Gastrocnemius medialis (tissue), 4 donors: ENCODE data around the gene ENKUR. TPM values are rescaled to one million over a fixed set of nuclear protein-coding genes. Genes with fewer than 3 reads are reported as not detected.

Source experiments
- ATAC-seq, 2 donors: fragments of 150-250 bp; one replicate each; pipeline ENCODE4 v1.9.1; 2016
- DNase-seq, 2 donors: peaks; one replicate each; pipeline ENCODE4 v3.0.0-alpha.2; 2019
- H3K27ac ChIP-seq, 4 donors: fragments of 200-600 bp; sonication (generic); 1 replicate in 1 of 4; 2 replicates in 3 of 4; pipeline ENCODE4 v1.5.1; 2016 to 2018; ENCODE audit warnings: mild to moderate bottlenecking in 2 of 4, moderate library complexity in 1 of 4
- H3K27me3 ChIP-seq, 3 donors: fragments of 200-600 bp; sonication (generic) in 2 of 3; 1 replicate in 1 of 3; 2 replicates in 2 of 3; pipeline versions ENCODE4 v1.5.1 to v1.6.0; 2016 to 2019; ENCODE audit warnings: mild to moderate bottlenecking in 1 of 3, moderate library complexity in 1 of 3
- H3K36me3 ChIP-seq, 2 donors: fragments of 200-600 bp; sonication (generic) in 1 of 2; one replicate each; pipeline ENCODE4 v1.5.1; 2017 to 2018
- H3K4me1 ChIP-seq, 2 donors: fragments of 200-600 bp; sonication (generic) in 1 of 2; one replicate each; pipeline ENCODE4 v1.5.1; 2016 to 2017; ENCODE audit warnings: mild to moderate bottlenecking in 2 of 2
- H3K4me3 ChIP-seq, 4 donors: fragments of 200-600 bp; sonication (generic) in 3 of 4; 1 replicate in 1 of 4; 2 replicates in 3 of 4; pipeline ENCODE4 v1.5.1; 2016 to 2019; ENCODE audit warnings: mild to moderate bottlenecking in 2 of 4
- H3K9me3 ChIP-seq, 3 donors: fragments of 200-600 bp; sonication (generic) in 2 of 3; 1 replicate in 1 of 3; 2 replicates in 2 of 3; pipeline ENCODE4 v1.5.1; 2016 to 2019
- POLR2A ChIP-seq, 2 donors: fragments of 450-650 bp; IDR thresholded peaks; one replicate each; pipeline ENCODE4 v1.6.1; 2017; ENCODE audit warnings: antibody characterized with exemption in 2 of 2, mild to moderate bottlenecking in 2 of 2, moderate library complexity in 2 of 2
- in situ Hi-C, 4 donors: fragments of 200-750 bp; cut with MboI; loops; one replicate each; pipeline versions ENCODE4 v1.15.0 to v1.8.0; 2017; ENCODE audit warnings: low sequenced_read_pairs in 4 of 4
- intact Hi-C: fragments of 100-400 bp; cut with DNase I; formaldehyde crosslinking; loops from one replicate; pipeline ENCODE4 v1.15.1; 2023; ENCODE audit warnings: low total_unique reads
- total RNA-seq, 4 donors: library from RNA; depleted of rRNA; stranded (reverse); fragments of >200 nt; gene quantifications; one replicate each; pipeline versions ENCODE4 v1.1.0 to v1.2.3, GENCODE V29; 2016
- TF ChIP-seq, protein P1 (sequence below), 5 experiments: fragments of 450-650 bp in 3 of 5; fragments of 200-600 bp in 2 of 5; sonication (generic) in 2 of 5; IDR thresholded peaks in 4 of 5; conservative IDR thresholded peaks in 1 of 5; 1 replicate in 4 of 5; 2 replicates in 1 of 5; pipeline ENCODE4 v1.5.1; 2016 to 2019; ENCODE audit warnings: antibody characterized with exemption in 5 of 5, mild to moderate bottlenecking in 3 of 5, moderate library complexity in 3 of 5

The ENKUR gene
- total RNA-seq, 4 donors from 2014 or later = not detected

DNA sequence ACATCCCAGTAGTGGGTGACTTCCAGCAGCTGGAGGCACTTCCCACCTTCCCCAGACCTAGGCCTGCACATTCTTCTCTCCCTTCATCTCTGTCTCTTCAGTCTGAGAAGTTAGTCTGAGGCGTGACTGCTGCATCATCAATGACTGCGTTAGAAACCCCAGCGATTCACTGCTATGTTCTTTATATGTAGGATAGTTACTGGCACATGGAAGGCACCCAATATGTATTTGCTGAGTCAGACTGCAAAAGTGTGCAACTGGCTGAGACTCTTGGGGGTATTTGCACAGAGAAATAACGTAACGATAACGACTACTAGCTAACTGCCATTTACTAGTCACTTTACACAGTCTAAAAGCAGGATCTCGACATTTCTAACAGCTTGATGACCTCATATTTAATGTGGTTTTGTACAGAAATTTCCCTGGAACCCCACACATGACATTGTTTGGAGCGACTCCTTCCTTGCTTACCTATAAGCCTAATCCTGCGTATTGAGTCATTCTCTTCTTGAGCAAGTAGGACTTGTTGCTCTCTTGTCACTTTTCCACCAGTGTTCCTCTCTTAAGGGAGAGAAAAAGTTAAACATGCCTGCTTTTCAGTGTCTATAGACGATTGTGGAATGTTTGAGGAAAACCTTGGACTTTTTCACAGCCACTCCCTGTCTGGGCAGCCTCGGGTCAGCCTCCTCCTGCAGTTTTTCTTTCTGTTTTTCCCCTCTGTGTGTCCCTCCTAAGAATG, 45.9 kb upstream of the ENKUR start:
- Histone ChIP-seq H3K4me3 (no peak overlapping the region), H3K27ac (peak overlapping the region in 2 of 4 donors; percentile 31 to 48), H3K36me3 (no peaks in the 10 kb centered on the region), H3K4me1 (no peaks in the 10 kb centered on the region), H3K27me3 (no peaks in the 10 kb centered on the region), H3K9me3 (no peaks in the 10 kb centered on the region)
- DNase-seq (no peak), ATAC-seq (no peak)
- TF ChIP-seq, protein P1, sequence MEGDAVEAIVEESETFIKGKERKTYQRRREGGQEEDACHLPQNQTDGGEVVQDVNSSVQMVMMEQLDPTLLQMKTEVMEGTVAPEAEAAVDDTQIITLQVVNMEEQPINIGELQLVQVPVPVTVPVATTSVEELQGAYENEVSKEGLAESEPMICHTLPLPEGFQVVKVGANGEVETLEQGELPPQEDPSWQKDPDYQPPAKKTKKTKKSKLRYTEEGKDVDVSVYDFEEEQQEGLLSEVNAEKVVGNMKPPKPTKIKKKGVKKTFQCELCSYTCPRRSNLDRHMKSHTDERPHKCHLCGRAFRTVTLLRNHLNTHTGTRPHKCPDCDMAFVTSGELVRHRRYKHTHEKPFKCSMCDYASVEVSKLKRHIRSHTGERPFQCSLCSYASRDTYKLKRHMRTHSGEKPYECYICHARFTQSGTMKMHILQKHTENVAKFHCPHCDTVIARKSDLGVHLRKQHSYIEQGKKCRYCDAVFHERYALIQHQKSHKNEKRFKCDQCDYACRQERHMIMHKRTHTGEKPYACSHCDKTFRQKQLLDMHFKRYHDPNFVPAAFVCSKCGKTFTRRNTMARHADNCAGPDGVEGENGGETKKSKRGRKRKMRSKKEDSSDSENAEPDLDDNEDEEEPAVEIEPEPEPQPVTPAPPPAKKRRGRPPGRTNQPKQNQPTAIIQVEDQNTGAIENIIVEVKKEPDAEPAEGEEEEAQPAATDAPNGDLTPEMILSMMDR (IDR thresholded peaks at IDR 0.05 in 4 of 5, conservative IDR thresholded peaks at IDR 0.05 in 1 of 5) = no peak
- no peak for TF ChIP-seq POLR2A (IDR thresholded peaks at IDR 0.05)
- intact Hi-C loops = no loop called here
- in situ Hi-C loops = no loop called here

GRCh38 chr10:25061125-25061524, 45.2 kb upstream of the ENKUR start:
- H3K9me3 ChIP-seq = no peaks in the 10 kb centered on the region
- H3K27me3 ChIP-seq = no peaks in the 10 kb centered on the region
- H3K4me1 ChIP-seq = no peaks in the 10 kb centered on the region
- in situ Hi-C loops (no loop called here), intact Hi-C loops (no loop called here)
- H3K36me3 ChIP-seq = no peaks in the 10 kb centered on the region
- TF ChIP-seq, protein P1 (IDR thresholded peaks at IDR 0.05 in 4 of 5, conservative IDR thresholded peaks at IDR 0.05 in 1 of 5) = no peak
- TF ChIP-seq POLR2A (IDR thresholded peaks at IDR 0.05) = no peak
- no peak for DNase-seq
- no peak overlapping the region for H3K27ac ChIP-seq
- no peak for ATAC-seq
- H3K4me3 ChIP-seq = no peak overlapping the region

- no peaks in the 10 kb centered on the region for H3K9me3 ChIP-seq
- no peak for ATAC-seq
- in situ Hi-C loops = no loop called here
- intact Hi-C loops = no loop called here
- H3K4me1 ChIP-seq = no peaks in the 10 kb centered on the region
- no peak overlapping the region for H3K27ac ChIP-seq
- no peaks in the 10 kb centered on the region for H3K36me3 ChIP-seq
- no peak overlapping the region for H3K4me3 ChIP-seq
- H3K27me3 ChIP-seq = no peaks in the 10 kb centered on the region
- TF ChIP-seq, protein P1 (IDR thresholded peaks at IDR 0.05 in 4 of 5, conservative IDR thresholded peaks at IDR 0.05 in 1 of 5) = no peak
- TF ChIP-seq POLR2A (IDR thresholded peaks at IDR 0.05) = no peak
- no peak for DNase-seq
These were observed 44.0 kb upstream of the ENKUR start for GRCh38 chr10:25059990-25060389.

- H3K4me3 ChIP-seq = no peak overlapping the region
- H3K36me3 ChIP-seq = no peaks in the 10 kb centered on the region
- H3K4me1 ChIP-seq = no peaks in the 10 kb centered on the region
- ATAC-seq (no peak), DNase-seq (no peak)
- in situ Hi-C loops (no loop called here), intact Hi-C loops (no loop called here)
- H3K27ac ChIP-seq = no peak overlapping the region
- no peaks in the 10 kb centered on the region for H3K9me3 ChIP-seq
- H3K27me3 ChIP-seq = no peaks in the 10 kb centered on the region
- TF ChIP-seq POLR2A (IDR thresholded peaks at IDR 0.05) = no peak
- TF ChIP-seq, protein P1 (IDR thresholded peaks at IDR 0.05 in 4 of 5, conservative IDR thresholded peaks at IDR 0.05 in 1 of 5) = no peak
These were observed 41.9 kb upstream of the ENKUR start for GRCh38 chr10:25057886-25058285.

- Histone ChIP-seq H3K4me1 (no peaks in the 10 kb centered on the region), H3K9me3 (no peaks in the 10 kb centered on the region), H3K36me3 (no peaks in the 10 kb centered on the region), H3K27ac (no peak overlapping the region), H3K27me3 (no peaks in the 10 kb centered on the region), H3K4me3 (no peak overlapping the region)
- in situ Hi-C loops = no loop called here
- no peak for ATAC-seq
- intact Hi-C loops = no loop called here
- TF ChIP-seq, protein P1 (IDR thresholded peaks at IDR 0.05 in 4 of 5, conservative IDR thresholded peaks at IDR 0.05 in 1 of 5) = no peak
- TF ChIP-seq POLR2A (IDR thresholded peaks at IDR 0.05) = no peak
- DNase-seq = no peak
These were observed 40.8 kb upstream of the ENKUR start for GRCh38 chr10:25056726-25057125.
